Panc1 (cell line): ENCODE measurements around the gene UNC13A. TPM values are rescaled to one million over a fixed set of nuclear protein-coding genes. Genes with fewer than 3 reads are reported as not detected.

ENCODE experiments used
- ATAC-seq: fragments of 200-7000 bp; cut with Tn5 transposase; 2 replicates; pipeline ENCODE4 v1.9.1; 2020; ENCODE audit warnings: mild to moderate bottlenecking, moderate library complexity
- BruUV-seq: library from RNA; stranded (reverse); fragments of 400-500 nt; replicated peaks from 2 replicates; lab custom pipeline; 2021; lab: Mats Ljungman, UMichigan
- CTCF ChIA-PET: fragments of 300-600 bp; sonication (Branson Sonifier 250); formaldehyde crosslinking; loops from one replicate; lab custom pipeline; 2022; ENCODE audit warnings: antibody characterized with exemption; lab: Charles Lee
- POLR2A ChIA-PET: fragments of 300-600 bp; sonication (Branson Sonifier 250); formaldehyde crosslinking; loops from one replicate; lab custom pipeline; 2022; ENCODE audit warnings: antibody characterized with exemption; lab: Charles Lee
- DNase-seq: peaks from one replicate; pipeline ENCODE4 v3.0.0-alpha.2; 2010; ENCODE audit warnings: low read depth, low spot score
- H3K27ac ChIP-seq: 2 replicates; pipeline ENCODE4 v1.5.1; 2011; ENCODE audit warnings: mild to moderate bottlenecking, low read length, inconsistent platforms
- H3K27me3 ChIP-seq: fragments of 200-500 bp; sonication (Bioruptor generic); 2 replicates; pipeline ENCODE4 v1.6.0; 2014; ENCODE audit warnings: low read length, inconsistent platforms; ENCODE audit not compliant: control insufficient read depth, insufficient read depth
- H3K36me3 ChIP-seq: fragments of 200-500 bp; sonication (Bioruptor generic); 2 replicates; pipeline ENCODE4 v1.5.1; 2014; ENCODE audit warnings: inconsistent platforms, mild to moderate bottlenecking, low read length, moderate library complexity; ENCODE audit not compliant: control insufficient read depth, insufficient read depth
- H3K4me1 ChIP-seq: 2 replicates; pipeline ENCODE4 v1.5.1; 2011; ENCODE audit warnings: inconsistent platforms, mild to moderate bottlenecking, low read length, moderate library complexity; ENCODE audit not compliant: control insufficient read depth, insufficient read depth
- H3K4me3 ChIP-seq, 2 experiments: 2 replicates each; pipeline ENCODE4 v1.5.1; 2011 to 2012; ENCODE audit warnings: low read depth in 2 of 2, low read length in 2 of 2, mild to moderate bottlenecking in 2 of 2, inconsistent platforms in 1 of 2, moderate library complexity in 1 of 2
- H3K9me3 ChIP-seq: fragments of 200-500 bp; sonication (Bioruptor generic); 2 replicates; pipeline ENCODE4 v1.5.1; 2014; ENCODE audit warnings: low read depth, mild to moderate bottlenecking, inconsistent platforms, low read length, moderate library complexity; ENCODE audit not compliant: control insufficient read depth, insufficient read depth
- CTCF ChIP-seq: fragments of 450-650 bp; IDR thresholded peaks from 2 replicates; pipeline ENCODE4 v1.5.1; 2017; ENCODE audit warnings: mild to moderate bottlenecking
- POLR2AphosphoS5 ChIP-seq: IDR thresholded peaks from 2 replicates; pipeline ENCODE4 v1.6.1; 2012; ENCODE audit warnings: mild to moderate bottlenecking, low read depth, low read length, moderate library complexity
- REST ChIP-seq, 2 experiments: IDR thresholded peaks; 2 replicates each; pipeline ENCODE4 v1.6.1; 2011 to 2012; ENCODE audit warnings: low read depth in 2 of 2, control low read depth in 1 of 2, low read length in 1 of 2, mild to moderate bottlenecking in 1 of 2, moderate library complexity in 1 of 2; ENCODE audit not compliant: insufficient read depth in 1 of 2
- SIN3A ChIP-seq: IDR thresholded peaks from 2 replicates; pipeline ENCODE4 v1.6.1; 2012; ENCODE audit warnings: low read depth, mild to moderate bottlenecking, low read length, moderate library complexity, borderline replicate concordance; ENCODE audit not compliant: insufficient read depth
- TCF7L2 ChIP-seq: IDR thresholded peaks from 2 replicates; pipeline ENCODE4 v1.6.1; 2011; ENCODE audit warnings: mild to moderate bottlenecking, low read depth, low read length, inconsistent platforms
- in situ Hi-C: cut with HindIII; loops from 2 replicates; pipeline ENCODE4 v1.10.0; 2016; ENCODE audit warnings: low sequenced_read_pairs, low pct_unique_long_range_greater_than_20kb
- intact Hi-C: fragments of 100-400 bp; cut with micrococcal nuclease; formaldehyde crosslinking; loops from one replicate; pipeline ENCODE4 v1.10.0; 2022; ENCODE audit not compliant: unreplicated experiment
- total RNA-seq: library from RNA; stranded (reverse); gene quantifications from one replicate; pipeline ENCODE4 v1.2.1, GENCODE V29; 2021; ENCODE audit not compliant: unreplicated experiment

The UNC13A gene
- total RNA-seq, 1 experiment from 2014 or later = 0.46 TPM

DNA sequence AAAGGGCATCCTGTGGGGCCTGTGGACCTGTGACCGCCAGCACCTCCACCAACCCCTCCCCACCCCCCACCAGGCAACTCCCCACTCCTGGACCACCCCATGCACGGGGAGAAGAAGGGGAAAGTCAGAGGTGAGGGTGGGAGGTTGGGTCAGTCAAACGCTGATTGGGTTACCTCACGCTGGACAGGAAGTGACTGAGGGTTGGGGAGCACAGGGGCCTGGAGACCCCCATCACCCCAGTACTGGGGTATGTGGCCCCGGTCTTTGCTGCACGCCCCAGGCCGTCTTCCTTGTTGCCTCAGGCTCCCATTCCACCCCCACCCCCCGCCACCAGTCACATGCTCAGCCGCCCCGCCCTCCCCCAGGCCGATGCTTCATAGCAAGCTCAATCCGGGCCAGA, 73.7 kb downstream of the UNC13A start:
- in situ Hi-C loops = no loop called here
- Histone ChIP-seq H3K4me1 (no peaks in the 10 kb centered on the region; the same call in 1 of the 2 replicates), H3K27me3 (no peaks in the 10 kb centered on the region), H3K36me3 (no peaks in the 10 kb centered on the region), H3K27ac (no peak overlapping the region), H3K4me3 (no peak overlapping the region), H3K9me3 (no peaks in the 10 kb centered on the region)
- BruUV-seq = no TSS peak
- ChIA-PET POLR2A (no interaction called here), CTCF (no interaction called here)
- DNase-seq = no peak
- intact Hi-C loops = no loop called here
- no peak for ATAC-seq
- TF ChIP-seq REST (IDR thresholded peaks at IDR 0.05; ENCODE audit: insufficient read depth in 1 of 2, low read depth in 2 of 2, low read length in 1 of 2) (no peak), POLR2AphosphoS5 (no peak), CTCF (no peak), TCF7L2 (no peak), SIN3A (no peak)

DNA sequence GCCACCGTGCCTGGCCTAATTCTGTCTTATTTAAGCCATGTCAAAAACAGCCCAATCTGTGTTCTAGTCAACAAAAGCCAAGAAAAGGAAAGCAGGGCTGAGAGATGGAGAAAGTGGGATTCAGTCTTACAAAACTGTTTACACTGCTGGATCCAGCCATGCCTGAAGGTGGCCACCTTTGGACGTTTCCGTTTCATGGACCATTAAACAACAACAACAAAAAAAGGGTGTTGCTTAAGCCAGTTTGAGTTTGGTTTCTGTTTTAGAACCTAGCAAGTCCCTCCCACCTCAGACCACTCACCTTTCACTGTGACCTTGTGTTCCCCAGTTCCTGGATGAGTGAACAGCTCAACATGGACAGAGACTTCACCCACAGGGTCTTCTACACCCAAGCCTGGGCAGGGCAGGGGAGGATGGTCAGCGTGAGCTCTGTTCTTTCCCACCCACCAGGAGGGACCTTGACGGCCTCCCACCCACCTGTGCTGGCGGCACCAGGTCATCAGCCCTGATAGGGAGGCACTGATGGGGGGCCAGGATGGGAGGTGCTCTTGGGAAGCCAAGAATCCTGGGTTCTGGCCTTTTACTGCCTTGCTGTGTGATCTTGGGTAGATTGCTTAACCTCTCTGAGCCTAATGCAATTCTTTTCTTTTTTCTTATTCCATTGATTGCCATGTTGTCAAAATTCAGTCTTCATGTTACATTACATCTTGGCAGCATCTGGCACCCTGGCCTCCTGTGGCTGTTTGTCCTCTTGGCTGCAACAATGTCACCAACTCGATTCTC, 76.5 kb downstream of the UNC13A start:
- in situ Hi-C loops = no loop called here
- Histone ChIP-seq H3K9me3 (no peaks in the 10 kb centered on the region), H3K27me3 (no peaks in the 10 kb centered on the region), H3K4me1 (no peaks in the 10 kb centered on the region), H3K27ac (no peak overlapping the region), H3K4me3 (no peak overlapping the region), H3K36me3 (no peaks in the 10 kb centered on the region)
- ChIA-PET POLR2A (no interaction called here), CTCF (no interaction called here)
- DNase-seq (no peak), ATAC-seq (no peak)
- no peak for TF ChIP-seq REST (IDR thresholded peaks at IDR 0.05; ENCODE audit: insufficient read depth in 1 of 2, low read depth in 2 of 2, low read length in 1 of 2)
- no peak for TF ChIP-seq TCF7L2
- BruUV-seq = no TSS peak
- intact Hi-C loops = no loop called here
